GM19395 (cell line): ENCODE measurements around the gene EXOC6B.

Experiments
- ATAC-seq: cut with Tn5 transposase; IDR thresholded peaks from one replicate; pipeline ENCODE4 v1.9.1; 2021; ENCODE audit warnings: mild to moderate bottlenecking, moderate library complexity; ENCODE audit not compliant: unreplicated experiment

The EXOC6B gene

DNA sequence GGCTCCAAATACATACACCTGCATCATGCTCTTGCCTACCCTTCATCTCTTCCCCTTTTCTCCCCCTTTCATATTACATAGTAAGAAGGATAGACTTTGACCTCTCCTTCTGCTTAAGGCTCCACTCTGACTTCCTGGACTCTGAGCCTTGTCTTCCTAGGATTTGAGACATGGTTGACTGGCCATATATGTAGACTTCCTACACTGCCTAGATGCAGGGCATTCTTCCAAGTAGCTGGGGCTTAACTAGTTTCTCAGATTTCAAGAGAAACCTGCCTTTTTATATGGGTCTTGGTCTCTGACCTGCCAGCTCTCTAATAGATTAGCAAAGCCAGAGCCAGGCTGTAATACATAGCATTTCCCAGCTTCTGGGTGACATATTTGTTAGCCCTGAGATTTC lies 642.8 kb downstream of the EXOC6B start:
- ATAC-seq: no peak

DNA sequence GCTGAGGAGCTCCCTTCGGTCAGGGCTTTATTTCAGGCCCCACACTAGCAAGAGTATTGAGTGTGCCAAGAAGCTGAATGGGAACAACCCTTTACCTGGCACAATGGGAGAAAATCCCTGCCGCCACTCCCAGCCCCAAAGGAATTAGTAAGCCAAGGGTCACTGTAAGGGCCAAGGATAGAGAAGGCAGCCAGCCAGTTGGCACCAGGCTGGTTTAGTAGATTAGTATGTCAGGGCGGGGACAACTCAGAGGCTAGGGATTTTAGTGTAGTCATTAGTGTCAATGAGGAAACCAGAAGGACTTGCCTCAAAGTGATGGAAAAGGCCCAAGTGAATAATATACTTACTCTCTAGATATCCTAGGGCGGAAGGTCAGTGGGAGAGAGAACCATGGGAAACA lies 643.3 kb downstream of the EXOC6B start:
- no peak for ATAC-seq

DNA sequence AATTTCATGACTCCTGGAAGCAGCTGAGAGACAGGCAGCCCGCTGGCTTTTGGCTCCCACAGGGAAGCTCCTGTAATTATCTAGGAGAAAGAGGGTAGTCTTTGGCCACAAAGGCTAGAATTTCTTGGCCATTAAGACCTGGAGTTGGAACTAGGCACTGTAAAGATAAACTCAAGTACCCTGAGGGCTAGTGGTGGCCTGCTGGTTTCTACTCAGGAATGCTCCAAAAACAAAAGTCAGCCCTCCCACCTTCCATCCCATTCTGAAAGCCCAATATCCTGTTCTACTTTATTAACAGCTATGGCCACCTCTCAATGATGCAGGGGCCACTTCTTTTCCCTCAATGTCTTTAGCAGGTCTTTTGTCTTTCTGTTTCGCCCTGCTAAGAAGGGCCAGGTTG lies 644.2 kb downstream of the EXOC6B start:
- no peak for ATAC-seq

DNA sequence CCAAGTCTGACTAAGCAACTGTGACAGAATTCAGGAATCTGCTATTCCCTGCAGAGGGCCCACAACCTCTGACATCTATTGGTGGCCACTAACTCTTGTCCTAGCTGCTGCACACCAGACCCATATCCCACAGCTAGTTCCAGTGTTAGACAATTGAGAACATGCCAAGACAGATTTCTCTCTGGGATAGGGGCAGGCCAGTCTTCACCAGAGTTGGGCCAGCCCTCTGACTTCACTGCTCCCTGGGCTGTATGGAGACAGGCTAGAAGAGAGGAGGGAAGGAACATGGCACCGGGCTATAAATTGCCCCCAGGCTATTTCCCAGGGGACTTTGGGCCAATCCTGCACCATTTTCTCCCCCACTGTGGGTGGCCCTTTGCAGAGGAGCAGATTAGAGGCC lies 645.5 kb downstream of the EXOC6B start:
- ATAC-seq: no peak

DNA sequence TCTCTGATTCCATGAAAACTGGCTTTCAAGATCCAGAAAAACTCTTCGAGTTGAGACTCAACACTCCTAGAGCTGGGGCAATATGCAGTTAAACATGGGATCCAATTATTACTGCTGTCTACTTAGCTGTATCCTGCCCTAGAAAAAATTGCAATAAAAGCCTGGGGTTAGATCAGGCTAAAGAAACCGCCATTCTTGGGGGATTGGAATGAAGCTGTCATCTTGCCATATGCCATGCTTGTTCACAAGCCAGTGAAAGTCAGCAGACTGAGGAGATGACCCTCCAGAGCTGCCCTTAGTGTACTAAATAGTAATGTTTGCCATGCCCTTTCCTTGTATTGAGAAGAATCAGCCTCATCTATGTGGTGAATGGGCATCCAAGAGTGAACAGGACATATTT lies 647.3 kb downstream of the EXOC6B start:
- ATAC-seq: no peak

DNA sequence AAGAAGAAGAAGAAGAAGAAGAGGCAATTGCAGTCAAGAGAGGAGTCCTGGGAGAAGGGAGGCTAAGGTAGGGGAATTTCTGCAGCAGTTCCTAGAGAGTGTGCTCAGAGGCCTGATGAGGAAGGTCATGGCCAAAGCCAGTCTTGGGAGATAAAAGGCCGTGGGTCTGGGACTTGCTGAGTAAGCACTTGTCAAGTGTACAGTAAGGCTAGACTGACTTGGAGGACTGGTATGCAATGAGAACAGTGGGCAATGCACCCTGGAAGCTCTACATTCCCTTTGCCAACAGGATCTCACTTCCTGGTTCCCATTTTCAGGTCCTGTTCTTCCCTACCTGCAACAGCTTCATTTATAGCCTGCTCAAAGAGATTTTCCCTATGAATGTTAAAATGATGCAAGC lies 649.6 kb downstream of the EXOC6B start:
- no peak for ATAC-seq

DNA sequence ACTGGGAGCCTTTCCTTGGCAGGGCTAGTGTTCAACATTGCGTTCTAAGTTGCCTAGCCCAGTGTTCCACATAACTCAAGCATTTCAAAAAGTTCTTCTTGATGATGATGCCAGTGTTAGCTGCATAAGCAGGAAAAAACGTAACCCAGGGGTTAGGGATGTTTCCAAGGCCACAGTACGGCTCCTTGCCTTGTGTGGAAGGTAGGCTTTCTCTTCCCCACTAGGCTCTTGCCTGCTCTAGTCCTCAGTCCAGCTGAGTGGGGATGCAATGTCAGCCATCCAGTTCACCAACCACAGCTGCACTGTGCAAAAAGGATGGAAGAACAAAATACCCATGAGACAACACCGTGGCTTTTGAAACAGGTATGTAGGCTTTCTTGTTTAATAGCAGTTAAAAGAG lies 650.2 kb downstream of the EXOC6B start:
- no peak for ATAC-seq

DNA sequence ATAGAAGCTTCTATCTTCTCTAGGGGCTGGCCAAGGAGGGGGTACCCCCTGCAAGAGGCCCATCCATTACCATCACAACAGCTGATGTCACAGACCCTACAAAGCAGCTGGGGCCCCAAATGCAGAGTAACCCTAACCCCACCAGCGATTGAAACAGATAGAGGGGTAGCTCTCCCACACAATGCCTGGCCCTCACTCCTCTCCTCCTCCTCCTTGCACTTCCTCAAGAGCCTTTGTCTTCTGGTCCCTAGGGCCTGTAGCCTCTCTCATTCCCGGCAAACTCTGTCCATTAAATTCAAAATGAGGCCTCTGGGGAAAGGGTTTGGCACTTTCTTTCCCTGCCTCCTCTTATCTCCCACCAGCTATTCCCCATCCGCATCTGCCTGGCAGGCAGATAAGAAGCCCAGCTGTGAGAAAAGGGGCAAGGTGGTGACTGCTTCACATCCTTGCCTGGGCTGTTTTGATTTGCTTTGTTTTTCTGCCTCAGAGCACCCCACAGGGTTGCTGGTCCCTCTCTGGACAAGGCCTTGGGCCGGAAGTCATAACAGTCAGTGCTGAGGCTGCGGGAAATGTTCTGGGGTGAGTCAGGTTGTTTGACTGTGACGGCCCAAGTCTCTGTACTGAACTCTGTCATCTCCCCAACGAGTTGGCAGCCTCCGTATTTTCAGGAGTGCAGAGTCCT lies 652.1 kb downstream of the EXOC6B start:
- ATAC-seq: no peak

DNA sequence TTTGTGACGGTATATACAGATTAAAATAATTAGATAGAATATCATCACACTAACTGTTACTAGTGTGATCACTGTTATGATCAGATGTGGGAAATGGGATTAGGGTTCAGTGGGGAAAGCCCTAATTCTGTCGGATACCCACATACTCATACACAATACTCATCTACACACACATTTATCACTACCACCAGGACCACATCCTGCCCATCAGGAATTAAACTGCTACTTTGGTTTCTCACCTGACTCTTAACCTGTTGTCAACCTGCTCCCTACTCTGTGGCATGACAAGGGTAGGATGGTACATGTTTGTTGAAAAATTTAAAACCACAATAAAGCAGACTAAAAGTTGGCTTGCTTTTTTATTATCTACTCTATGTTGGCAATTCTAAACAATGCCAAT lies 653.4 kb downstream of the EXOC6B start:
- ATAC-seq: no peak

DNA sequence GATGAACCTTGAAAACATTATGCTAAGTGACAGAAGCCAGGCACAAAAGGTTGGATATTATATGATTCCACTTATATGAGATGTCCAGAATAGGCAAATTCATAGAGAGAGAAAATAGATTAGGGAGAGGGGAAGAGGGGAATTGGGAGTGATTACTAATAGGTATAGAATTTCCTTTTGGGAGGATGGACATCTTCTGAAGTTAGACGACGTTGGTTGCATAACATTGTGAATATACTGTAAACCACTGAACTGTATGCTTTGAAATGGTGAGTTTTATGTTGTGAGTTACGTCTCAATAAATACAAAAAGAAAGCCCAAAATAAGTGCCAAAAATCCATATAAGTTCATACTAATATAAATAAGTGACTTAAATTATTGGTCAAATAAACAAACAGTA lies 659.6 kb downstream of the EXOC6B start:
- ATAC-seq: no peak

DNA sequence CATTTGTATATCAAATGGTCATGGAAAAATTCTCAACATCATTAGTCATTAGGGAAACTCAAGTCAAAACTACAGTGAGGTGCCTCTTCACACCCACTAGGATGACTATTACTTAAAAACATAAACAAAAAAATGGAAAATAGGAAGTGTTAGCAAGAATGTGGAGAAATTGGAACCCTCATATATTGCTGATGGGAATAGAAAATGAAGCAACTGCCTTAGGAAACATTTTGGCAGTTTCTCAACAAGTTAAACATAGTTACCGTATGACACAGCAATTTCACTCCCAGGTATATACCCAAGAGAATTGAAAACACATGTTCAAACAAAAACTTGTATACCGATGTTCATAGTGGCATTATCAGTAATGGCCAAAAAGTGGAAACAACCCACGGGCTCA lies 660.0 kb downstream of the EXOC6B start:
- no peak for ATAC-seq

DNA sequence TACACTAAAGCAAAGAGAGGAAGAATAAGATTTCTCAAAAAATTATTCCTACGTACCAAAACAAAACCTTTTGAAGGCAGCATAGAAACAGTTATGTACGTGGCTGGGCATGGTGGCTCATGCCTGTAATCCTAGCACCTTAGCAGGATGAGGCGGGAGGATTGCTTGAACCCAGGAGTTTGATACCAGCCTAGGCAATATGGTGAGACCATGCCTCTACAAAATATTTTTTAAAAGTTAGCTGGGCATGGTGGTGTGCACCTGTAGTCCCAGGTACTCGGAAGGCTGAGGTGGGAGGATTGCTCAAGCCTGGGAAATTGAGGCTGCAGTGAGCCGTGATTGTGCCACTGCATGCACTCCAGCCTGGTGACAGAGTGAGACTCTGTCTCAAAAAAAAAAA lies 663.3 kb downstream of the EXOC6B start:
- ATAC-seq: no peak

DNA sequence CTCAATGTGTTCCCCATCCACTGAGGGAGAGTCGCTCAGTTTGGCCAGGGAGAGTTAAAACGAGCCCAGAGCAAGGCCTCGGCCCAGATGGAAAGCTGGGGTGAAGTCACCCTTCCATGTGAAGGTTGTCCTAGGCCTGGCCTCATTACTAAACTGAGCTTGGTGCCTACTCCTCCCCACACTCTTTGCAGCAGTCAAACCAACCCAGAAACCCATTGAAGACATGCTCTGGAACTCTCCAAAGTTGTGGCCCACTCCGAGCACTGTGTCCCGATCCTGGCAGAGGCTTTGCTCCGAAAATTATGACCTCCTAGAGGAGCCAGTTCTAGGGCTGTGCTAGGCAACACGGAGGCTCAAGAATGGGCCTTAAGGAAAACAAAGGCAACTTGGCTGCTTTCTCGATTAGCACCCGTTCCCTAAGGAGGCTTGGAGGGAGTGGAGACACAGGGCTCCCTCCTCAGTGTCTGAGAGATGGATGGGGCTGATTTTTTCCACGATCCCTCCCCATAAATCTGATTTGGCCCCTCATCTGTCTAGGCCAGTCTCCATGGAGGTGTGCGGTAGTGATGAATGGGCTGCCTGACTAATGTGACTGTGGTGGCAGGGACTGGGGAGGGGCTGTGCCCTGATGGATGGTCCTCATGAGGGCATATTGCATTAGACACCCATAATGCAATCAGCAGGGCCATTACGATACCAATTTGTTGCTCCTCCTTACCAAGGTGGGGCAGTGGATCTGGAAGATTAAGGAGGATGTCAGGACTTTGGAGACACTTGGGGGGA lies 666.4 kb downstream of the EXOC6B start:
- ATAC-seq: no peak

DNA sequence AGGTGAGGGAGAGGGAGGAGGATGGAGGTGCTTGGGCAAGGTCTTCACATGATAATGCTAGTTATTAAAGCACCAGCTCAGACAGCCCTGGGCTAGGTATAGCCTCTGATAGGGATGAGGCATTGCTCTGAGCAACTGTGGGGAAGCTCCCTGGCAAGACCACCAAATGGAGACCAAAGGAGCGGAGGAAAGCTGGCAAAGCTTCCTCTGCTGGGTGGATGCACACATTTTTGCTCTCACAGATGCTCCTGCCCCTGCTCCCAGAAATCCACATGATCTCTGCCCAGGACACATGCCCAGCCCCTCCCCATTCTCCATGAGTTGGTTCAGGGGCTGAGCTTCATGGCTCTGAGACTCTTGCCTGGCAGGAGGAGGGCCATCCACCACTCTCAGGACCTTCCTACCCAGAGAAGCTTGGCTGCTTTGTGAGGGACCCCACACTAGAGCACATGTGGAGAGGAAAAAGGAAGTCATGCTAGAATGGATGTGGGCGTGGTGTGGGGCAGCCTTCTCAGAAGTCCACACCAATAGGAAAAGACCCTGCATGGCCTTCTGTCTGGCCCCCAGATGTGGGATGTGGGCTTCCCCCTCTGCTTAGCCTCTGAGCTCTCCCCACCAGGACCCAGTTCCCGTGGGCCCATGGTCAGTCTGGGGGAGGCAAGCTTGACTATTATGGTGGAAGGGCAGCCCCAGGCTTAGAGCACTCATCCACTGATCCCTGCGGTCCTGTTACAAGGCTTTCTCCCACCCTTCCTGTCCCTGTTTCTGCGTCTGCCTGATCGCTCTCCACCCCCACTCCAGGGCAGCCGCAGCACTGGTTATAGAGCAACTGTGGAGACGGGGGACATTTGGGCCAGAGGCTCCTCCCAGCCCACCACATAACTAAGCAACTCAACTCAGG lies 667.7 kb downstream of the EXOC6B start:
- ATAC-seq: no peak

DNA sequence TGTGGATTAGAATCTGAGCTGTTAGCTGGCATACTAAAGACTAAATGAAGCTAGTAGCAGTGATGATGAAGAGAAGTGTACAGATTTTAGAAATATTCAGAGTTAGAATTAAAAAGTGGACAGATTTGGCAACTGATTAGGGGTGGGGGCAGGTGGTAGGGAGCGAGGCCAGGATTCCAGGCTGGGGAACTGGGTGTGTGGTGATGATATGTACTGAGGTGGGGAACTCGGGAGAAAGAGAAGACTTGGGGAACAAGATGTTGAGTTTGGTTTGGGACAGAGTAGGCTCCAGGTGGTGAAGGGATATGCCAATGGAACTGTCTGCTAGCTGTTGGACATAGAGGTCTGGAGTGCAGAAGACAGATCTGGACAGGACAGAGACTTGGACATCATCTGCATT lies 669.0 kb downstream of the EXOC6B start:
- no peak for ATAC-seq

DNA sequence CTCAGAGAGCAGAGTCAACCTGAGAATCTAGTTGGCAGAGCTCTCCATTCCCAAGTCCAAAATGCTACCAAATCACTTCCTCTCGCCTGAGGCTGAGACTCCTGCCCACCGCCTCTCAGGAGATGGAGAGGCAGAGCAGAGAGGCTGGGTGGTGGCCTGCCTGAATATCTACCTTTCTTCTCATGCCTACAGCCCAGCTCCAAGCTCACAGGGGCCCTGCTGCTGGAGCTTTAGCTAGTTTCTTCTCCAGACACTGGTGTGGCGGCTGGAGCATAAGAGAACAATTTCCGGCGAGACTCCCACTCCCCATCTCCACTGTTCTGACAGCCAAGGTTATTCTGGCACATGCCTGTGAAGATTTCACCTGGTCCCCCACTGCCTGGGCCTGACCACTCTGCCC lies 670.1 kb downstream of the EXOC6B start:
- ATAC-seq: no peak

DNA sequence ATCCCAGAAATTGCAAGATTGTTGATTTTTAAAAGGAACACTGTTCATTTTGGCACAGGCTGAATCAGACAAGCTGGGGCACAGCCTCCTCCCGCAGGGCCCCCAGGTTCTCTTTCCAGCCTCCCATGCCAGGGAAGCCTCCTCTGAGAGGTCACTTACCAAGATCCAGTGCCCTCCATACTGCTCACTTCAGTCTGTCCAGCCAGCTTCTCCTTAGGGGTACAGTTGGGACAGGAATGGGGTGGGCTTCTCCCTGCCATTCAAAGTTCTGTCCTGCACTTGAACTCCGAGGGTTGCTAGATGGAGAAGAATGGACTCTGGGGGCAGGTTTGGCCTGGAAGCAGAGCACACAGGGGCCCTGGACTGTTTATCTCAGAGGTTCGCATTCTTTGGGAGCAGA lies 670.7 kb downstream of the EXOC6B start:
- ATAC-seq: no peak

DNA sequence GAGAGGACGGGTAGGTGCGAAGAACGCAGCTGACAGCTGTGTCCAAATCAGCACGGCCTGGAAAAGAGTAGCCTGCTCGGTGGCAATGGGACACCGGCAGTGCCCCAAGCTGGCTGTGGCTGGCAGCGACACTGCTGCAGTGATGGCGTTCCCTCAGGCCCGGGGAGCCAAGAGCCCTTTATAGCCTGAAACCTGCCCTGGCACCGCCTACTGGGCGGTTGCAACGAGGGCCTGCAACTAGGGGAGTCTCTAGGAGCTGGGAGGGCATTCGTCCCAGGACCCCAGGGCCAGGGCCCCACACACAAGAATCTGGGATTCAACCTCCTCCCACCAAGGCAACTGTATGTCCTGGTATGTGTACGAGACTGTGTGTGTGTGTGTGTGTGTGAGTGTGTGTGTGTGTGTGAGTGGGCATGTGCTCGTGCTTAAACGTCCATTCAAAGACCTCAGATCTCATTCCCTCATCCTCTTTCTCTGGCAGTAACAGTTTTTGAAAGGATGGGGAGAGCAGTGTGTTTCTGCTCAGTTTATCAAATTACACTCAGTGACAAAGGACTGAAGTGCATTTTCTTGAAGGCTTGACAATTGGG lies 671.4 kb downstream of the EXOC6B start:
- no peak for ATAC-seq

DNA sequence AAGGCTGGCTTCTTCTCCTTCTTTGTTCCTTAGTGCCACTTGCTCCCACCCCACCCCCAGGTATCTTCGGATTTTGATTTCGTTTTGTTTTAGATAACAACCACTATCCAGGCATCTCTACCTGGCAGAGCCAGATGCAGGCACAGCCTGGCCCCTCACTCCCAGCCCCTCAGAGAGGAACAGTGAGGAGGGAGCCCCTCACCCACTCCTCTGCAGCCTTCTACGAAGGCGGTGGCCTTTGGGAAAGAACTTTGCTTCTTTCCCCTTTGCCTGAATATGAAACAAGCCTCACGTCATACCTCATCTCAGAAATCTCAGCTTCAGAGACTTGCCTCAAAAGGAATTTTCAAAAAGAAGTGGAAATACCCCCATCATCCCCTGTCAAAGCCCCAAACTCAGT lies 671.9 kb downstream of the EXOC6B start:
- ATAC-seq: no peak

DNA sequence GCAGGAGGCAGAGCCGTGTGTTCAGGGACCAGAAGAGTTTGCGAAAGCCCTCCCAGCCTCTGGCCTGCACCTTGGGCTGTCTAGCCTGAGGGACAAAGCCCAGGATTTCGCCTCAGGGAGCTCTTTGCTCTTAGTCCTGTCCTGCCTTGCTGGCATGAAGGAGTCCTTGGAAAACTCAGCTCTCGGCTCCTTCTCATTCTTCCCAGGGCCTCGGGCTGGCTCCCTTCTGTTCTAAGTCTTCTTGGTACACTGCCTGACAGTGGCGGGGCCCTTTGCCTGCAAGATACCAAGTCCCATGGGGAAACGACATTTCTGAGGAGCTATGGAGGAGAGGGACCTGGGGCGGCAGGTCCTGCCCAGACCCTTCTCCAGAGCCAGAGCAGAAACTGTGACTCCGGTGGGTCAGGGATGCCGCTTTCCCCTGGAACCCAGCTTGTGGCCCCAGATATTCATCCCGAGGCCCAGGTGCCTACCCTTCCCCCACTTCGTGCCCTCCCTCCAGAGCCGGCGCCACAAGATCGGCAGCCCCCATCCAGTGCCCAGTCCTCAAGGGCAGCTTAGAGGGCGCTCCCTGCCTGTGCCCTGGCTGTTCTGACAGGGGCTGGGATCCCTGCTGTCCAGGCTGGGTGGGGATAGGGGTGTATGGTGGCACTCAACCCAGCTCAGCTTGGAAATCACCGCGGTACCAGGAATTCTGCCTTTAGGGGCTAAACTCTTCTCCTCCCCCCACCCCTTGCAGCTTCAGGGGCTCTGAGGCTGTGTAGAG lies 672.6 kb downstream of the EXOC6B start:
- no peak for ATAC-seq
